MM.1S (cell line): ENCODE data around the gene ZCCHC24.

Experiments
- DNase-seq: peaks from one replicate; pipeline ENCODE4 v3.0.0-alpha.2; 2015
- H2AFZ ChIP-seq: fragments of 300-600 bp; sonication (generic); 2 replicates; pipeline ENCODE4 v1.6.0; 2016; ENCODE audit warnings: antibody characterized with exemption, low read length
- H3F3A ChIP-seq: fragments of 300-600 bp; sonication (generic); 2 replicates; pipeline ENCODE4 v1.6.1; 2016; ENCODE audit warnings: mild to moderate bottlenecking, antibody characterized with exemption, low read length, moderate library complexity, mixed read lengths; ENCODE audit not compliant: insufficient read depth
- H3K27ac ChIP-seq: fragments of 300-600 bp; sonication (generic); 2 replicates; pipeline ENCODE4 v1.5.1; 2016; ENCODE audit warnings: mild to moderate bottlenecking, low read length
- H3K27me3 ChIP-seq: fragments of 300-600 bp; sonication (generic); replicated peaks from 2 replicates; pipeline ENCODE4 v1.6.0; 2016; ENCODE audit warnings: low read length; ENCODE audit not compliant: insufficient read depth
- H3K36me3 ChIP-seq: fragments of 300-600 bp; sonication (generic); replicated peaks from 2 replicates; pipeline ENCODE4 v1.6.1; 2016; ENCODE audit warnings: mild to moderate bottlenecking, low read length, mixed read lengths; ENCODE audit not compliant: insufficient read depth
- H3K4me1 ChIP-seq: fragments of 300-600 bp; sonication (generic); 2 replicates; pipeline ENCODE4 v1.6.1; 2016; ENCODE audit warnings: low read length, mixed read lengths
- H3K4me2 ChIP-seq: fragments of 300-600 bp; sonication (generic); 2 replicates; pipeline ENCODE4 v1.6.0; 2016; ENCODE audit warnings: low read depth, low read length
- H3K4me3 ChIP-seq: fragments of 300-600 bp; sonication (generic); 2 replicates; pipeline ENCODE4 v1.5.1; 2016; ENCODE audit warnings: low read length, mixed read lengths
- H3K79me2 ChIP-seq: fragments of 300-600 bp; sonication (generic); 2 replicates; pipeline ENCODE4 v1.6.1; 2016; ENCODE audit warnings: mixed run types, low read length, mixed read lengths
- H3K9ac ChIP-seq: fragments of 300-600 bp; sonication (generic); 2 replicates; pipeline ENCODE4 v1.6.1; 2016; ENCODE audit warnings: low read length, mixed read lengths
- H3K9me2 ChIP-seq: fragments of 300-600 bp; sonication (generic); replicated peaks from 2 replicates; pipeline ENCODE4 v1.6.1; 2016; ENCODE audit warnings: mild to moderate bottlenecking, low read length, mixed read lengths; ENCODE audit not compliant: insufficient read depth
- H3K9me3 ChIP-seq: fragments of 300-600 bp; sonication (generic); replicated peaks from 2 replicates; pipeline ENCODE4 v1.6.1; 2016; ENCODE audit warnings: mild to moderate bottlenecking, low read length, mixed read lengths; ENCODE audit not compliant: insufficient read depth
- H4K20me1 ChIP-seq: fragments of 300-600 bp; sonication (generic); 2 replicates; pipeline ENCODE4 v1.6.1; 2016; ENCODE audit warnings: mild to moderate bottlenecking, low read length, moderate library complexity, mixed read lengths; ENCODE audit not compliant: insufficient read depth
- EZH2 ChIP-seq: fragments of 300-600 bp; sonication (generic); optimal IDR thresholded peaks from 2 replicates; pipeline ENCODE3; 2017; ENCODE audit warnings: low read depth, mild to moderate bottlenecking, antibody characterized with exemption, low read length, mixed read lengths
- EZH2phosphoT487 ChIP-seq: fragments of 300-600 bp; sonication (generic); IDR thresholded peaks from 2 replicates; pipeline ENCODE4 v1.6.1; 2018; ENCODE audit warnings: antibody characterized with exemption, low read length
- TF ChIP-seq, protein P1 (sequence below): fragments of 300-600 bp; sonication (generic); IDR thresholded peaks from 2 replicates; pipeline ENCODE4 v1.5.1; 2016; ENCODE audit warnings: antibody characterized with exemption, low read length, mixed read lengths

ZCCHC24 gene

DNA sequence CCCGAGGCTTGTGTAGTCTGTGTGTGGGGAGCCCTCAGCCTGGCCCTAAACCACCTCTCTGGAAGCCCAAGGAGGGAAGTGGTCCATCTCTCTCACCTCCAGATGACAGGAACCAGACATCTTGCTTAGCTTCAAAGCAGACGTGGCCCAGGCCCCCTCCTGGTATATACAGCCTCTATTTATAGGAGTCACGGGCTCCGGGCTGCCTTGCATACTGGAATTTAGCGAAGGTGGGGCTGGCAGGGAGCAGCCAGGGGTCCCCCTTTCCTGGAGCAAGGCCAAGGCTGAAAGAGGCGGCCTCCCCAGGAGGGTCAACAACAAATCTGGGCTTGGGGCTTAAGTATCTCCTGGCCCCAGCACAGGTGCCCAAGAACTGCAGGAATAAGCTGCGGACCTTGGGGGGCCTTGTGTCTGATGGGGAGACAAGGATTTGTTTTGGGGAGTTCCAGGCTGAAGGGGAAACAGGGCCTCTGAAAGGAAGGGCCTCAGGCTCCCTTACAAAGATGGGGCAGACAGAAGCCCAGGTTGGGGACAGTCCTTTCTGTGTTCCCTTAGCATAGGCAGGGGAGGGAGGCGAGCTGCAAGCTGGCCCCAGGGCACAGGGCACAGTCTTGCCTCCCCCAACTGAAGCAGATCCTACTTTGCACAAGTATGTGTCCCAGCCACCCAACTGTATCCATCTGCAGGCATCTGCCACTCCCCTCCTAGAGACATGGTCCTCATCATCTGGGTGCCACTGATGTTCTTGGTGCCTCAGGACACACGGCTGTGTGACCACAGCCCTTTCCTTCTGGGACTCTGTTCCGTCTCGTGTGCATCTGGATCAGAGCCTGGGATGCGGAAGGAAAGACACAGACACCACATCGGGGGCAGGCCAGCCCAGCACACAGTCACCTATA, 11.9 kb downstream of the ZCCHC24 start:
- no peaks in the 10 kb centered on the region for H3K36me3 ChIP-seq
- H3K79me2 ChIP-seq: no peaks in the 10 kb centered on the region
- H3K9me2 ChIP-seq: no peaks in the 10 kb centered on the region
- H3K9me3 ChIP-seq: no peaks in the 10 kb centered on the region
- no peaks in the 10 kb centered on the region for H3K4me1 ChIP-seq
- no peak overlapping the region for H3K4me2 ChIP-seq
- no peak overlapping the region for H2AFZ ChIP-seq
- TF ChIP-seq, protein P1, sequence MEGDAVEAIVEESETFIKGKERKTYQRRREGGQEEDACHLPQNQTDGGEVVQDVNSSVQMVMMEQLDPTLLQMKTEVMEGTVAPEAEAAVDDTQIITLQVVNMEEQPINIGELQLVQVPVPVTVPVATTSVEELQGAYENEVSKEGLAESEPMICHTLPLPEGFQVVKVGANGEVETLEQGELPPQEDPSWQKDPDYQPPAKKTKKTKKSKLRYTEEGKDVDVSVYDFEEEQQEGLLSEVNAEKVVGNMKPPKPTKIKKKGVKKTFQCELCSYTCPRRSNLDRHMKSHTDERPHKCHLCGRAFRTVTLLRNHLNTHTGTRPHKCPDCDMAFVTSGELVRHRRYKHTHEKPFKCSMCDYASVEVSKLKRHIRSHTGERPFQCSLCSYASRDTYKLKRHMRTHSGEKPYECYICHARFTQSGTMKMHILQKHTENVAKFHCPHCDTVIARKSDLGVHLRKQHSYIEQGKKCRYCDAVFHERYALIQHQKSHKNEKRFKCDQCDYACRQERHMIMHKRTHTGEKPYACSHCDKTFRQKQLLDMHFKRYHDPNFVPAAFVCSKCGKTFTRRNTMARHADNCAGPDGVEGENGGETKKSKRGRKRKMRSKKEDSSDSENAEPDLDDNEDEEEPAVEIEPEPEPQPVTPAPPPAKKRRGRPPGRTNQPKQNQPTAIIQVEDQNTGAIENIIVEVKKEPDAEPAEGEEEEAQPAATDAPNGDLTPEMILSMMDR: no peak
- TF ChIP-seq EZH2 (no peak), EZH2phosphoT487 (no peak)
- H4K20me1 ChIP-seq: no peaks in the 10 kb centered on the region
- H3K27ac ChIP-seq: no peak overlapping the region
- H3K27me3 ChIP-seq: no peaks in the 10 kb centered on the region
- no peak for DNase-seq
- no peak overlapping the region for H3K4me3 ChIP-seq
- H3K9ac ChIP-seq: no peak overlapping the region
- H3F3A ChIP-seq: no peaks in the 10 kb centered on the region

DNA sequence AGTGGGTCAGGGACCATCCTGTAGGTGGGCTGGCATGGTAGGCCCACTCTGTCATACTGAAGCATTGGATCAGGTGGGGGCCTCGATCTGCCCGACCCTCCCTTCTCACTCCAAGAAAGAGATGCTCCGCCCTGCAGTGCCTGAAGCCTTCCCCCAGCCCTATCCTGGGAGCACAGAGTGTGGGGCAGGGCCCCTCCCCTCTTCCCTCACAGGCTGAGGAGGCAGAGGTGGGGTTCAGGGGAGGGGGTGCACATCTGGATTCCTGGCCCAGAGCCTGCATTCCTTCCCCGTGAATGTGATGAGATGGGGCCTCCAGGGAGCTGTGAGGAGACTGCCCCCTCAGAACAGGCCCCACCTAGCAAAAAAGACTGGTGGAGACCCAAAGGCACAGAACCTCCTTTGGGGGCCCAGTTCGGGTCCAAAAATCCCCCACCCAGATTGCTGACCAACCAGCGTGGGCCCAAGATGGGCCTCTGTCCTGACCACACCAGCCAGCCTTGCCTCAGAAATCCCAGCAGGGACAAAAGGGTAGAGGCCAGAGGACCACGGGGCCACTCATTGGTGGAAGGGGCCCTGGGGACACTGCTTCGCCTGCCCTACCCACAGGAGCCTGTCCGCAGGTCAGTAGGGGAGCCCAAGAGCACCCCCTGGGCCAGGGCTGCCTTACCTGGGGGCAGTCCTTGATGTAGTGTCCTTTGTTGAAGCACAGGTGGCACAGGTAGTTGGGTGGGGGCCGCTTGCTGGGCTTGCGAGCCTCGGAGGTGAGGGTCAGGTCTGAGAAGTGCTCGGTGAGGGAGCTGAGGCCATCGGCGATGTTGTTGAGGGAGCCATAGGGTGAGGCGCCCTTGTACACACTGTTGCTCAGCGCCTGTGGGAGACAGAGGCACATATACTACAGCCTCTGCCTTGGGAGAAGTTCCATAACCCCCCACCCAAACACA, 13.3 kb downstream of the ZCCHC24 start:
- H2AFZ ChIP-seq: no peak overlapping the region
- H3K79me2 ChIP-seq: no peaks in the 10 kb centered on the region
- H3K9me3 ChIP-seq: no peaks in the 10 kb centered on the region
- H3K36me3 ChIP-seq: no peaks in the 10 kb centered on the region
- no peaks in the 10 kb centered on the region for H3K27me3 ChIP-seq
- no peak overlapping the region for H3K4me3 ChIP-seq
- H3K4me1 ChIP-seq: no peaks in the 10 kb centered on the region
- TF ChIP-seq, protein P1: no peak
- TF ChIP-seq EZH2 (no peak), EZH2phosphoT487 (no peak)
- no peak overlapping the region for H3K4me2 ChIP-seq
- no peaks in the 10 kb centered on the region for H3F3A ChIP-seq
- DNase-seq: no peak
- no peak overlapping the region for H3K27ac ChIP-seq
- H3K9me2 ChIP-seq: no peaks in the 10 kb centered on the region
- H4K20me1 ChIP-seq: no peaks in the 10 kb centered on the region
- no peak overlapping the region for H3K9ac ChIP-seq

DNA sequence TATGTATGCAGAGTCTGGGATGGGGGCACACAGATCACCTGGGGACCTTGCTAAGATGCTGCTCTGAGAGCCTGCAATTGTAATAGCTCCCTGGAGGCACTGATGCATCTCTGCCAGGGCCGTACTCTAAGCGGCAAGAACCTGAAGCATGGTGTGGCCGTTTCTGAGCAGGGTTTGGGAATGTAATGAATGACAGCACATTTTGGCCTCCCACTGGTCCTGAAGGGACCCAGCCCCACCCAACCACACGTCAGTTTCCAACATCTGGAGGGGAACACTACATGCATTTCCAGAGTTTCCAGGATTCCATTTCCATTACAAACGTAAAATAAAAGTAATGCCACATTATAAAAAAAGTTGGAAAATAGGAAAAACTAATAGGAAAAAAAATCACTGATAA, 14.0 kb downstream of the ZCCHC24 start:
- TF ChIP-seq EZH2 (no peak), EZH2phosphoT487 (no peak)
- TF ChIP-seq, protein P1: no peak
- Histone ChIP-seq H3K4me2 (no peak overlapping the region), H4K20me1 (no peaks in the 10 kb centered on the region), H3K4me1 (no peaks in the 10 kb centered on the region), H3K79me2 (no peaks in the 10 kb centered on the region), H3K36me3 (no peaks in the 10 kb centered on the region), H3K4me3 (no peak overlapping the region), H3K9me2 (no peaks in the 10 kb centered on the region), H2AFZ (no peak overlapping the region), H3F3A (no peaks in the 10 kb centered on the region), H3K27me3 (no peaks in the 10 kb centered on the region), H3K27ac (no peak overlapping the region), H3K9me3 (no peaks in the 10 kb centered on the region), H3K9ac (no peak overlapping the region)
- no peak for DNase-seq
